Stomach (tissue), 4 donors: Measurements from ENCODE around the gene GPANK1.

Experiments
- EP300 ChIP-seq: sonication (generic); formaldehyde crosslinking; IDR thresholded peaks from one replicate; pipeline ENCODE4 v1.6.1; 2017; ENCODE audit warnings: antibody characterized with exemption
- TF ChIP-seq, protein P1 (sequence below), 7 experiments: fragments of 450-650 bp in 4 of 7; fragments of 200-600 bp in 3 of 7; sonication (generic) in 3 of 7; IDR thresholded peaks; one replicate each; pipeline ENCODE4 v1.5.1; 2016 to 2019; ENCODE audit warnings: antibody characterized with exemption in 7 of 7, control low read depth in 2 of 7, mild to moderate bottlenecking in 1 of 7

DNA sequence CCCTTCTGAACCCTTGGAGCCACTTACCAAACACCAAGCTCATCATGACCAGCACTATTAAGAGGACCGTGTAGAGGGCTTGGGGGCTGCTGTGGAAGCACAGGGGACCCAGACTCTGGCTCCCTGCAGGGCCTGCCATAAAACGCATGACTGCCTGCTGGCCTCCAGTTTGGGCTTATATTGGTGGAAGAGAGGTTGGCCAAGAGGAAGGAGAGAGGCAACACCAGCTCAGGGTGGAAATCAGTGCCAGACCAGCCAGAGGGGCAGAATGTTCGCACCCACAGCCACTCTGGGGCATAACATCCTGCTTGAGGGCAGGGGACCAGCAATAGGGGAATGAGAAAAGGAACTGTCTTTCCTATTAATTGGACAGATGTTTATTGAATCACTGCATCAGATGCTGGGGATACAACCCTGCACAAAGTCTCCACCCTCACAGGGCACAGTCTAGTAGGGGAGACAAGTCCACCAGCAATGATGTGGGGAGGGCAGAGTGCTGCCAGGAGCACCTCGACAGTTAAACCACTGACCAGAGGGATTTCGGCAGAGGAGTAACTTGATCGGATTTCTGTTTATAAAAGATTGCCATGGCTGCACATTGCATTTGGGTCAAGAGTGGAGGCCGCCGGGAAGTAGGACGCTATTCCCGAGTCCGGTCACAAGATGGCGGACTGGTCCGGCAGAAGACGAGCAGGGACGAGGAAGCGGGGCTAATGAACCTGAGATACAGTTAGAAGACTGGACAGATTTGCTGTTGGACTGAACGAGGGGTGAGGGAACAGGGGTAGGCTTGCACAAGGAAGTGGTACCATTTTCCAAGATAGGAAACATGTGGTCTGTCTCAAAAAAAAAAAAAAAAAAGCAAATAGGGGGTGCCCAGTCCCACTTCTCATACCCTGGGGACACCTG is 15.7 kb upstream of the GPANK1 start, which contains the start of gene LY6G5C:
- TF ChIP-seq EP300 = no peak
- TF ChIP-seq, protein P1, sequence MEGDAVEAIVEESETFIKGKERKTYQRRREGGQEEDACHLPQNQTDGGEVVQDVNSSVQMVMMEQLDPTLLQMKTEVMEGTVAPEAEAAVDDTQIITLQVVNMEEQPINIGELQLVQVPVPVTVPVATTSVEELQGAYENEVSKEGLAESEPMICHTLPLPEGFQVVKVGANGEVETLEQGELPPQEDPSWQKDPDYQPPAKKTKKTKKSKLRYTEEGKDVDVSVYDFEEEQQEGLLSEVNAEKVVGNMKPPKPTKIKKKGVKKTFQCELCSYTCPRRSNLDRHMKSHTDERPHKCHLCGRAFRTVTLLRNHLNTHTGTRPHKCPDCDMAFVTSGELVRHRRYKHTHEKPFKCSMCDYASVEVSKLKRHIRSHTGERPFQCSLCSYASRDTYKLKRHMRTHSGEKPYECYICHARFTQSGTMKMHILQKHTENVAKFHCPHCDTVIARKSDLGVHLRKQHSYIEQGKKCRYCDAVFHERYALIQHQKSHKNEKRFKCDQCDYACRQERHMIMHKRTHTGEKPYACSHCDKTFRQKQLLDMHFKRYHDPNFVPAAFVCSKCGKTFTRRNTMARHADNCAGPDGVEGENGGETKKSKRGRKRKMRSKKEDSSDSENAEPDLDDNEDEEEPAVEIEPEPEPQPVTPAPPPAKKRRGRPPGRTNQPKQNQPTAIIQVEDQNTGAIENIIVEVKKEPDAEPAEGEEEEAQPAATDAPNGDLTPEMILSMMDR (IDR thresholded peaks at IDR 0.05) = peak in 5 of 7 experiments; percentile 41 to 84 (median 61)
